Activated CD4-positive, CD25-positive, alpha-beta regulatory T cell treated with anti-CD3 and anti-CD28 coated beads, Interleukin-2, amount 50 U/mL, for 72 hours (primary cell): Measurements from ENCODE around the gene PIK3R1.

Source experiments
- DNase-seq: peaks from one replicate; pipeline ENCODE4 v3.0.0; 2021

PIK3R1 gene

DNA sequence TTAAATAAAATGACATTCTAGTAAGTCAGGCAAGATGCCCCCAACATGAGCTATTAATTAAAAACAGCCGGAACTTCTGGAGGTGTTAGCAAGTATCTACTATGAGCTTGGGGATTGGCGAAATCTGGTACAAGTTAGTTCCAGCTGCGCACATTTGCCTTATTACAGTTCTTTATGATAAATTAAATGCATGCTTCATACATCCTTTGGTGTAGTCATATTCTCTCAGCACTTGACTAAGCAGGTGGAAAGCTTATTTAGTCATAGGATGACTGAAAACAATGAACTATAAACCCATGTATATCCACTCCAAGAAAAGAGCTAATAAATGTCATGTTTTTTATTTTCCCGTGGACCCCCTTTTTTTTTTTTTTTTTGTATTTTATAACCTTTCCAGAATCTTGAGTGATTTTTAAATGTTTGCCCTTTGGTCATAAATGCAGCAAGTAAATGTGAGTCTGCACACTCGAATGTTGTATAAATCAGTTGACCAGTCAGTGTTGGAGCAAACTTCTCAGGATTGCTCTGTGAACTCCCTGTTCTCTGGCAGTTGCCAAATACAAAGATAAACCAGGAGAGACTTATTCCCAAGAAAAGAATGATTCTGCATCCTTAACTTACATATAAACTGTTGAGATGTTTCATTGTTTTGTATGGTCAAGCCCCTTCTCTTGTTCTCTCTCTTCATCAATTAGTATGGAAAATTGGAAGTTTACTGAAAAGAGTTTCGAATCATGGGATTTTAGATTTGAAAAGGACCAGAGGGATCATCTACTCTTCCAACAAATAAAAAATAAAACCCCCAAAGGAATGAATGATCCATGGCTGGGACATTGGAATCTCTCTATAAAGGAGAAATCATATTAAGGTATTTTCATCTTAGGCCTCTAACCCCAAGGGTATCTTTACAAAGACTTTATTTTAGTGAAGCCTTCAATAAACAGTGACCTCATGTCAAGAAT is 38.3 kb downstream of the PIK3R1 start:
- no peak for DNase-seq

DNA sequence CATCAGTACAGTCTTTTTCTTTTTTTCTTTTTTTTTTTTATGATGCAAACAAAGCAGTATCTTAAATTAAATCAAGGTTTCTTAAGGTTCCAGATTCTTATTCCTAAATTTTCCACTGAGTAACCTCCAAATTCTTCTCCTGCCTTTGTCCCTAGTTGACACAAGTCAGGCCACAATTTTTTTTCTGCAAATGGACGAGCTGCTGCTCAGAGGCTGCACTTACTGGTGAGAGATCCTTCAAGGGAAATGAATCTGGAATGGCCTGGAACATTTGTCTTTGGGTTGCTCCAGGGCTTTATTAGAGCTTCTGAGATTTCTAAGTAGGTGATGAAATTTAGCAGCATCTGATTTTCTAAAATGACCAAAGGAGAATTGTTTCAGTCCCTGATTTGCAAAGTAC is 39.3 kb downstream of the PIK3R1 start:
- DNase-seq = no peak

DNA sequence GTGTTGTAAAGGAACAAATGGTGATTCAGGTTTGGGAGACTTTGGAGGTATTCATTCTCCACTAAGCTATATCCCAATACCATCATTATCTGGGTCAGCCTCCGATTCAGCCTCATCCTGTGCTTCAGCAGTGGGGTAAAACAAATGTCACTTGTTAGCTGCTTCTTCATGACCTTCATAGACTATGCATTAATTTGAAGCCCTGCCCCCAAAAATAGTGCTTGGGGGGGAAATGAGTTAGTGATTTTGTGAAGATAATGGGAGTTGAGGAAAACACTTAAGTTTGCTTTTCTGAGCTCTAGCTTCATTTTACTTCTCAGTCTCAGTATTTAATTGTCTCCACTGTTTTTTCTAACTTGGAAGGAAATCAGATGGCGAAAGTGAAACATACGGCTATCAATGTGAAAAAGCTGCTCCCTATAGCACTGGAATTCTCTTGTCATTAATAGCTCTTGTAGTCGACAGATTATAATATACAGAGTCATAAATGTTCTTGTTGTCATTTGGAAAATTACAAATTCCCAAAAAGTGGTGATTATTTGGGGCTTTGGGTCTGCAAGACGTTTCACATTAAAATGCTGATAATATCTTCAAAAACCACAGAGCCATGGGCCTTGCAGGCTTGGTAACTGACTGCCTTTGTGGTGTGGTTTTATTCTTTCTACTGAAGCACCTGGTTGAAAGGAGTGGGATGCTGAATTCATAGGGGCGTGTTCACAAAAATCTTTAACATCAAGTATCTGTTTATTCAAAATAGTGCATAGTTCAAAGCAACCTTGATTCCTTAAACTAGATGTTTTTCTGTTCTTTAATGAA is 40.0 kb downstream of the PIK3R1 start:
- no peak for DNase-seq

DNA sequence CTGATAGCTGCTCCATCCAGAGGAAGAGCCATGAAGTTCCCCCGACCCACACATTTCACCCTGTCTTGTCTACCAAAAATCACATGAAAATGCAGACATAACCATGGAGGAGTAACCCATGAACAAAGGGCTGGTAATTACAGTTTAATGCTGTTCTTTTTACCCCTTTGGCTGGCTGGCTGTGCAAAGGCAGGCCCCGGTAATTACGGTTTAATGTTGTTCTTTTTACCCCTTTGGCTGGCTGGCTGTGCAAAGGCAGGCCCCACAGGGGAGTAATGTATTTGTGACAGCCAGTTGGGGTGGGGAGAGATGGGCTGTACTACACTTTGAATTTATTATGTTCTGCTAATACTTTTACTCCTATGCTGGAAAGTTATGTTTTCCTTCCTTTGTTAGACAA is 41.7 kb downstream of the PIK3R1 start:
- DNase-seq = no peak

DNA sequence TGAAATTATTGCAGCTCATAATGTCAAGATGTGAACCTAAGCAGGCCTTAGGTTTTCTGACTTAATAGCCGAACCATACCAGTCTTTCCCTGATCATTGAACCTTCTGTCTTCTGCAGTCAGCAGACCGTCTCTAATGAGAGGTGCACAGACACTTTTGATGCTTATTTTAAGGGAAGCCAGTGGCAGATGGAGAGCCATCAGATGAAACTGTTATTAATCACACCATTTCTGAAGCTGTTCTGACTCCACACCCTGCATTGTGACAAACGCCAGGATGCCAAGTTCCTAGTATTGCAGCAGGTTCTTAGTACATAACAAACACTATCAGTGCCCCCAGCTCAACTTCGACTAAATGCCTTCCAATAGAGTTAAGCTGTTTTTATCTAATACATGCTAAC is 43.0 kb downstream of the PIK3R1 start:
- no peak for DNase-seq

DNA sequence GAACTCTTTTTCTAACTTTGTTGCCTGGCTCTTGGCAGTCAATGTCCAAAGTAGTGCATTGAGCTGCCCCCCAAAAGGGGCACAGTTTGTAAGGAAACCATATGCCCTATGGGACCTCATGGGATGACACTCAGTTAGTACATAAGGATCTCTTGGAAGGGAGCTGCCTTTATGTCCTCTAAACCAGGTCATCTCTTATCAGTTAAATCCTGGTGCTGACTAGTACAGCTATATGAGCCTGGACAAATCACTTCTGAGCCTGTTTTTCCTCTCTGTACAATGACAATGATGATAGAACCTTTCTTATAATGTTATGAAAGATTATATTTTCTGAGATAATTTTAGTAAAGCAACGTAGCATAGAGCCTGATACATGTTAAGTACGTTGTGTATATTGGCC is 44.1 kb downstream of the PIK3R1 start:
- DNase-seq = no peak

DNA sequence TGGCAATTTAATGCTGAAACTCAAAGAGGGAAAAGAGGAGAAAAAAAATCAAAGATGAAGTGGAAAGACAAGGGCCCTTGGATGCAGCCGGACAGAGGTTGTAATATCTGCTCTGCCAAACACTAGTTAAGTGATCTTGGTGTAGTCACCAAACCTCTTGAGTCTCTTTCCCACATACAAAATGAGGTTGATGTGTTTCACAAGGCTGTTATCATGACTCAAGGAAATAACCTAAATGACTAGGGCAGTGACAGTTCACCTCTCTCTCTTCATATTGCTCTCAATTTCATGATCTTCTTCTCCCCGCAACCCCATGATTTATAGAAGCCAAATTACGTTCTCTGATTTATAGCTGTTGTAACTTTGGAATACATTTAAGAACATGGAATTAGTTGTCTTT is 44.9 kb downstream of the PIK3R1 start:
- no peak for DNase-seq

DNA sequence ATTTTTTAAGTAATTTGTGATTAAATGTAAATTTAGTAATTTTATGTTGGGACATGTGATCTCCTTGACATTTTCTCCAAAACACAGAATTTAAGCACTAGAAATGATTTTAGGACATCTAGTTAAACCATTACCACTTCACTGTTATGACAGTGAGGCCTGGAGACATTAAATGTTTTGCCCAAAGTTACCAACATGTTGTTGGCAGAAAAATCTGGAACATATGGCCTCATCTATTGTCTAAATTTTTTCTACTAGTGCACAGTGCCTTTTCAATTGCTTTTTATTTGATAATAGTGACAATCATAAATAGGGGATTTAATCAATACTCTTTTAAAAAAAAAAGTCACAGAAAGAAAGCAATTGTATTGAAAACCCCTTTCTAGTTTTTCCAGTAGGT is 45.6 kb downstream of the PIK3R1 start:
- DNase-seq = no peak

DNA sequence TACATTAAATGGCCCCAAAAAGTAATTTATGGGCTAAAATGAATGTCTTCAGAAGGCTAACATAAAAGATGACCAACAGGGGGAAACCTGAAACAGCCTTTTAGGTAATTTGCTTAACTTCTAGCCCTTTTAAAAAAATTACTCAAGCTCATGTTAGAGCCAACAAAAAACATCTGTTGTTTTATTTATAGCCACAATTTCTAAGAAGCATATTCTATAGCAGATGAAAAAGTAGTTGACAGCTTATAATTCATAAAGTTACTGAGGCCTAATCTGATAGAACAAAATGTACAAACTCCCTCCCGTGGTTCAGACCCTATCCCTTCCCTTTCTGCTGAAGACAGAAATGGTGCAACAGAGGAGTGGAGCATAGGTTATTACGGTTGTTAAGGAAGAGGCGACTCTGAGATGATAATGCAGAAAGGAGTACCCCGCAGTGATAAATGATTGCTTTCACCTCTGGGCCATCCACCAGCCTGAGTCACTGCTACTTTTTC is 46.1 kb downstream of the PIK3R1 start:
- DNase-seq = no peak

DNA sequence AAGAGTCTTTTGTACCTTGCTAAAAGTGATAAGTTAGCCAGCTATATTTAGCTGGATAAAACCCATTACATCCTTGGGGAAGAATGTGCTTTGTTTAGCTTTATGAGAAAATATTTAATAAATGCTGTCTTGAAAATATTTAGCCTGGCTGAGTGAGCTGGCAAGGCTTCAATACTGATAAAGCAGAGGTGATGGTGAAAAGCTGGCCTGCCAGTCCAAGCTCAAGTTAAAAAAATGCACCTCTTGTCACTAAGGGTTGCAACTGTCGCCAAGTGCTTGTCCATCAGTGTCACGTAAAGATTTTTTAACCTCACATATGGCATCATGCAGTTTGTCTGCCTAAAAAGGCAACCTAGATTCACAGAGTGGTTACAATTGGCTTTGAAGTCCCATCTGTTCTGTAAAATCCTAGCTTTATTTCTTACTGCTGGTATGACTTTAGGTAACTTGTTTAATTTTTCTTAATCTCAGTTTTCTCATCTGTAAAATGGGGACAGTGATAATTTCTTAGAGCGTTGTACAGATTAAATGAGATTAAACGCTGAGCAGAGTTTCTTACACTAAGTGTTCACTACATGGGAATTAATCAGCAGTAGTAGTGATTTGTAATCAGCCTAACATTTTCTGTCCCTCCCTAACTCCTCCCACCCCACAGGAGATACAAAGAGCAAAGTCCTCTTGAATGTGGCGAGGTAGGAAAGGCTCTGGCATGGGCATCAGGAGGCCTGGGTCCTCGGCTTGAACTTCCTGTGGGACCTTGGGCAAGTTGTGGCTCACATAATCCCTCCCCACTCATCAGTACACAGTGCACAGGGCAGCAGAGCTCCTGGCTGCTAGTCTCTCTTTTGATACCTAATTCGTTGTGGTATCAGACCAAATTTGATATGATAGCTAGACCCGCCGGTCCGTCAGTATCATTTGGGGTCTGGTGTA is 48.7 kb downstream of the PIK3R1 start:
- DNase-seq = no peak

DNA sequence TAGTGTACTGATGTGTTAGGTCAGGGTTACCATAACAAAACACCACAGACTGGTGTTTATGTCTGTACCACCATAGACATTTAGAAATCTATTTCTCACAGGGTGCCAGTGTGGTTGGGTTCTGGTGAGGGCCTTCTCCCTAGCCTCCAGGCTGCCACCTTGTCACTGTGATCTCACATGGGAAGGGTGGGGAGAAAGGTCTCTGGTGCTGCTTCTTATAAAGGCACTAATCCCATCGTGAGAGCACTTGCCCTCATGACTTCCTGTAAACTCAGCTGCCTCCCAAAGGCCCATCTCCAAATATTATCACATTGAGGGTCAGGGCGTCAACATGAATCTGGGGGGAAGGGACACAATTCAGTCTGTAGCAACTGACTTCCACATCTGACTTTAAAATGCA is 49.8 kb downstream of the PIK3R1 start:
- DNase-seq = no peak

DNA sequence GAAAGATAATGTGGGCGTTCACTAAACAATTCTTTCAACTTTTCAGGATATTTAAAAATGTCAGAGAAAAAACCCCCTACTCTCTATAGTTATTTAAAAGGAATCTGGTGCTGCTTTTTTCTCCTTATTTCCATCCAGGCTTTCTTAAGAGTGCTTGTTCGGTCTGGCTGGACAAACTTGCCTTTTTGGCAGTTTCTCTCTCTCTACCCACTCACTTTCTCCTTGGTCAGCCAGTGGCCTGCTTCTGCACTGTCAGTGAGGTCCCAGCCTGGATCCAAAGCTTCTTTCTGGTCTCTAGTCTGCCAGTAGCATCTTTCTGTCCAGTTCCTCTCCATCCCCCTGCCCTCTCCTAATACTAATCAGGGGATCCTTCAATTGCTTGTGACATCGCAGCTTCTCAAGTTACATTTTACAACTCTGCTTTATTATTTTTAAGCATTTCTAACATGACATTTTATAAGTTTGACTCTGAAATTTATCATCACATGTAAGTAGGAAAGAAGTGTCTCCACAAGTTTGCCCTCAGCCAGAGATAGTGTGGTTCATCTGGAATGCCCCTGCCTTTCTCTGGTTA is 50.4 kb downstream of the PIK3R1 start:
- no peak for DNase-seq

DNA sequence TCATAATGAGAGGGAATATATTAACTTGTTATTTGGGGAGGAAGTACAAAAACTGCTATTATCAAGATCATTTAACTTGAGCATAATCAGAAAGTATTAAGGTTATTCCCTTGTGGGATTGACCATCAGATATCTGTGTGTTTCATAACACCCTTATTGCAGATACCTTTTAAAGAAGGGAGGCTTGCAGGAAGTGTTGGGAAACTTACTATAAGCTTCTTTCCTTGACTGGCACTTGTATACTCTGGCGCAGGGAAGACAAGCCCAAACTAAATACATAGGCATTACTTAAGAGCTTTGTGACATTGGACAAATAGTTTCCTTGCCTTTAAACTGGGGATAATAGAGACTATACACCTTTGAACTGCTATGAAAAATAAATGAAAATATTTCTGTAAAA is 50.9 kb downstream of the PIK3R1 start:
- DNase-seq = no peak

DNA sequence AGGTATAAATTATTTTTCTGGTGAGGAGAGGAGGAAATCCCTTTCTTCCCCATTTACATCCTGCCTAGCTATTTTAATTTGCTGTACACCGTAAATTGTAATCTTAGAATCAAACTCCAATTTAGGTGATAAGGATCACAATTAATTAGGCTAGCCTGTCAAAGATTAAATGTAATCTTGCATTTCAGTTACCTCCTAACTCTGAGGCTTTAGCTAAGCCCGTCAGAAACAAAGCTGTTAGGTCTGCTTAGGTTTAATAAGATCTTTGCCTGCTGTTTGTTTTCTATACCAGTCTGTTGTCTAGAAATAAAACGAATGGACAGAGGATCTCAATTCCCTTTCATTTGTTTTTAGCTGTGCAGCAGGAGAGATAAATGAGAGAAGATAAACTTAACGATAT is 51.5 kb downstream of the PIK3R1 start:
- no peak for DNase-seq

DNA sequence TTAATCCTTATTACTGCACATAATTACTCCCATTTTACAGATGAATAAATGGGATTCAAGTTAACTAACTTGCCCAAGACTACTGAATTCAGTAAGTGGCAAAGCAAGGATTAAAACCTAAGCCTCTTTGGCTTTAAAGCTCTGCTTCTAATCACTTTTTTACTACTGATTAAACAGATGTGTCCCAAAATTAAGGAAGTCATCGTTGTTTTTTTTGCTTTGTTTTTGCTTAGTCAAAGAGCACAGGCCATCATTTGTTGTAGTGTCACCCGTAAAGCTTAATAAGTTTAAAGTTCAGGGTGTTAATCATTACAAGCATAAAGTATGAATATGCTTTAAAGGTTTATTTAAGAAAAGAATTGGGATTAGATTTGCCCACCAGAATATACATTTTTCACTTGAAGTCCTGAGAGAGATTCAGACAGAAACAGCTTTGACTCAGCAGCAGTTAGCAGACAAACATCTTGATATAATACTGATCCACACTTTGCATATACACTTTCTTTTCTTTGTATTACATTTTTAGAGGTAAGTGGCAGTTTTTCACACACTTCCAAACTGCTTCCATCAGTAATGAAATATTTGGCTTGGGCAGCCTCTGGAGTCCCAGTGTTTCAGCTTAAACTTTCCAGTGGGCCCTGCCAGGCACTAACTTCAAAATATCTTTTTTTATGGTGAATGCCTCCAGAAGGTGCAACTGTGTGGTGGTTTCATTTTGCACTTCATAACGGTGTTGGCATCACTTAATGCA is 52.7 kb downstream of the PIK3R1 start:
- DNase-seq = no peak

DNA sequence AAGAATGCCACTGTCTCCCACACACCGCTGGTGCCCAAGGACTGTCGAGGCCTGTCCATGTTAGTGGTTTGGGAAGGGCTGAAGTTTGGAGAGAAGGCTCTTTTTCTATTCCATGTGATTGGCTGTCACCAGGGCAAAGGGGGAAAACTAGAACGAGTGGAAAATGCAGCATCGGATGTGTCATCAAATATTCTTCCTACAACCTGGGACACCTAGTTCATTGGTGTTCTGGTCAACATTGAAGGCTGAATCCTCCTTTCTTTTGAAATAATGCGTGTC is 53.2 kb downstream of the PIK3R1 start:
- DNase-seq = no peak

DNA sequence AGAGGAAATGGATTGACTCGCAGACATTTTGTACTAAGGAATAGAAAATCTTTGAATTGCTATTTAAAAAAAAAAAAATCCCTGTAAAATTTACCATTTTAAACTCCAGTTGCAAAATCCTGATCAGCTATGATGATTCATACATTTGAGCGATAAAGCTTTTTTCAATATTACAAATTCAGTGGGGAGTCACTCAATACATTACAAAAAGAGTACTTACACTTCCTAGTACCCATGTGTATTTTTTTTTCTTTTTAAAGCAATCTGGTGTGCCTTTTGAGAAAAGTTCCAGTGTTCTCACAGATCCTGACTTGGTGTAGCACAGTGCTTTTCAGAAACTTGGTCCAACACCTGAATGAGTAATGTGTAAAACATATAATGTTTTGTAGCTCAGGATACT is 54.3 kb downstream of the PIK3R1 start:
- no peak for DNase-seq

DNA sequence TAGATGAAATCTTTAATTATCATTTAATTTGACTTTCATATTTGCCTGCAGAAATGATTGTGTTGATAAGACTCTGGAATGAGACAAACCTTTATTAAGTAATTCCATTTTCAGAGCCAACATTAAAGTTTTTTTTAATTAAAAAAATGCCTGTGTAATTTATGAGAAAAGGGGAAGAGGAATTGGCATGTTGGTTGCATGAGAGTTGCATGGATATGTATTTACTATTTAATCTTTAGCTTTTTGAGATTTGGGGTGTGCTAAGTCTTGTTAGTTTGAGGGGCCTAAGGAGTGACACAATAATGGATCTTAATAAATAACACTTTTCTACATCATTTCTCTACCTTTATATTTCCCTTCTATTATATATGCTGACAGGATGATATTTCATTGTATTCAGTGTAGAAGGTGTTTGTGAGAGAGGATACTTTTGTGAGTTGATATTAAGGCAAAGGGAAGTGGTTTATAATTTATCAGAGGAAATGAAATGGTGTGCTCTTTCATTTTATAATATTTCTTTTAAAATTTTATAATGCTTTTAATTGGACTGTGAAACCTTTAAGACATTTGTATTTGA is 54.9 kb downstream of the PIK3R1 start:
- no peak for DNase-seq

DNA sequence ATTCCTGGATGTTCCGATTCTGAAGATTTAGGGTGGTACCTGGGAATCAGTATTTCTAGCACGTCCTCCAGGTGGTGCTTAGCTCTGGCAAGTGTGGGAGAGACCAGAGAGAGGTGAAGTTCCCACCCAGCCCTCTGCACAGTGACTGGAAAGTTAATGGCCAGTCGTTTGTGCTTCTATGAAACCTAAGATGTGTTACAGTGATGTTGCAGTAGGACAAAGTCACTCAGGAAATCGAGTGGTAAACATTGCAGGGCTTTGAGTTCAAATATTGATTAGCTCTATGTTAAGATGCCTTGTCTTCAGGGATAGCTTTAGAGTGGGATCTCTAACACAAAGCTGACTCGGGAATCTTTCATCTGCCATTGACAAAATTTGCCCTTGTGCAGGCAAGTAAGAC is 55.6 kb downstream of the PIK3R1 start:
- no peak for DNase-seq

DNA sequence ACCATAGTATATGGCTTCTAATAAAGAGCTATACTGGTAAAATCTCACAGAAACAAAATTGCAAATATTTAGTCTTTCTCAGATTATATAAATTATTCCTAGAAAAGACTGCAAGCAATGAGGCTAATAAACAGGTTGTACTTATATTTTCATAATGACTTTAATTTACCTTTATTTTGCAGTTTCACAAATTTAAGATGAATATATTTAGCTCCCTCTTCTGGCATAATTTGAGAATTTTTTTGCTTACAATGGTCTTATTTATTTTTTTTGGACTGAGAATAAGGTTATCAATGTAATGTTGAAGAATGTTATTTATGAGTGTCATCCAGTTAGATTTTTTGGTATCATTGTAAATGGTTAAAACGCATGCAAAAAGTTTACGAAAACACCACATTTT is 56.7 kb downstream of the PIK3R1 start:
- DNase-seq = no peak

DNA sequence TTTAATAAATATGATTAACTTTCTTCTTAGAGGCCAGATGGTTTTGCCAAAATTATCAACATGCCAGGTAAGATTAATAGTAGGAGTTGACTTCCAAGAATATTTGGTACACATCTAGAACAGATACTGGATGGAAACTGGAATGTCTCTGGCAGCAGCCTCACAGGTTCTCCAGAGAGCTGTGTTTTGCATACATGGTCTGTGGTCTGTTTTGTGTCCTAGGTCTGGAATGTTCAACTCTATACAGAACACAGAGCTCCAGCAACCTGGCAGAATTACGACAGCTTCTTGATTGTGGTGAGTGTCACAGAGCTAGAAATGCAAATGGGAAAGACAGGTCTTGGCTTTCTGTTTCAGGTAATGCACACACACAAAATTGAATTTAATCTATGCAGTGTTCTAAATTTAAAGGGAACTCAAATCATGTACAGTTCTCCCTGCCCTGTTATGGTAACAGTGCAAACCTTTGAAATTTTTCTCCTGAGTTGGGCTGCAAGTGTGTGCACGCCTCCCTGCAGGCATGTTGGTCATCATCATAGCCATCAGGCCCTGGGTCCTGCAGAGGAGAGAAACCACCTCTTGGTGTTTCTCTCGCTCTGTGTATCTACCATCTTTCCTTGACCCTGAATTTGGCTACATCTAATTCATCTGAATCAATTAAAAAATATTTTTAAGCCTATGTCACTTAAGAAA is 58.3 kb downstream of the PIK3R1 start:
- DNase-seq = no peak
